ENCODE measurements around the gene SLC6A7. TPM values are rescaled to one million over a fixed set of nuclear protein-coding genes. Genes with fewer than 3 reads are reported as not detected.

SLC6A7 gene
- total RNA-seq, 6 donors from 2014 or later = 0.44 TPM; not detected in 5

DNA sequence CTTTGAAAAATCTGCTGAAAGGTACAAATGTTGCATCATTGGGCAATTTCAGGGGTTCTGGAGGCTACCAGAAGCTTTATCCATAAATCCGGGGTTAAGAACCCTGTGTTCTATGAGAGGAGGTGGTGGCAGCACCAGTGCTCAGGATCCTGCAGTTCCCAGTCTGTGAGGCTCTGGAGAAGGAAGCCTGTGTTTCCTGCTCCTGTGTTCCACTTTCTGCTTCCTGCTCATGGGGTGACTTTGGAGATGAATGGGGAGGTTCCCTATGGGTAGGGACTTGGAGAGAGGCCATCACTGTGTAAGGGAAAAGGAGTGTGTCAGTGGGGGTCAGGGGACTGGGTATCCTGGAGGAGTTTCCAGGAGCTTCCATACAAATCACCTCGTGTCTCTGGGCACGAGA lies 21.0 kb upstream of the SLC6A7 start:
- no peaks in the 10 kb centered on the region for H3K9me3 ChIP-seq
- 52 to 58% methylated on average over 2 to 3 of the region's 3 CpGs for WGBS, 2 donors
- H3K36me3 ChIP-seq = no peaks in the 10 kb centered on the region
- no peak overlapping the region for H3K27ac ChIP-seq
- TF ChIP-seq, protein P1, sequence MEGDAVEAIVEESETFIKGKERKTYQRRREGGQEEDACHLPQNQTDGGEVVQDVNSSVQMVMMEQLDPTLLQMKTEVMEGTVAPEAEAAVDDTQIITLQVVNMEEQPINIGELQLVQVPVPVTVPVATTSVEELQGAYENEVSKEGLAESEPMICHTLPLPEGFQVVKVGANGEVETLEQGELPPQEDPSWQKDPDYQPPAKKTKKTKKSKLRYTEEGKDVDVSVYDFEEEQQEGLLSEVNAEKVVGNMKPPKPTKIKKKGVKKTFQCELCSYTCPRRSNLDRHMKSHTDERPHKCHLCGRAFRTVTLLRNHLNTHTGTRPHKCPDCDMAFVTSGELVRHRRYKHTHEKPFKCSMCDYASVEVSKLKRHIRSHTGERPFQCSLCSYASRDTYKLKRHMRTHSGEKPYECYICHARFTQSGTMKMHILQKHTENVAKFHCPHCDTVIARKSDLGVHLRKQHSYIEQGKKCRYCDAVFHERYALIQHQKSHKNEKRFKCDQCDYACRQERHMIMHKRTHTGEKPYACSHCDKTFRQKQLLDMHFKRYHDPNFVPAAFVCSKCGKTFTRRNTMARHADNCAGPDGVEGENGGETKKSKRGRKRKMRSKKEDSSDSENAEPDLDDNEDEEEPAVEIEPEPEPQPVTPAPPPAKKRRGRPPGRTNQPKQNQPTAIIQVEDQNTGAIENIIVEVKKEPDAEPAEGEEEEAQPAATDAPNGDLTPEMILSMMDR (IDR thresholded peaks at IDR 0.05) = no peak
- TF ChIP-seq EP300 (IDR thresholded peaks at IDR 0.05) (no peak), POLR2AphosphoS5 (IDR thresholded peaks at IDR 0.05) (no peak), POLR2A (IDR thresholded peaks at IDR 0.05) (no peak)
- H3K4me3 ChIP-seq = no peak overlapping the region
- H3K4me1 ChIP-seq = peaks cover 0 to 8% (median 0%) of the 10 kb centered on the region in 4 donors
- no peak for ATAC-seq (ENCODE audit: low FRiP score in 2 of 2)
- peaks cover 0 to 17% (median 7%) of the 10 kb centered on the region in 4 donors for H3K27me3 ChIP-seq
- DNase-seq = no peak

DNA sequence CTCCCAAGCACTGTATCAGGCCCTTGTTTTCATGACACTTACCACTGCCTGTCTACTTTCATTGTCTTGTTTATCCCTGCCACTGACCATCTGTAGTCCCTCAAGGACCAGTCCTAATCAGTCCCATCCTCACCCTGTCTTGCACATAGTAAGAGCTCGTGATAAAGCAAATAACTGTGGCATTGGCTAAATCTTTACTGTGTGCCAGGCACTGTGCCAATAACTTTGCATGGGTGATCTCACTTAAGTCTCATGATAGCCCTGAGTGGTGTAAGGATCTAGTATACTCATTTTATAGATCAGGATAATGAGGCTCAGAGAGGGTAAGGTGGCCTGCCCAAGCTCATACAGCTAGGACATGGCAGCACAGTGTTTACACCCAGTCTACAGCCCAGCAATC lies 17.7 kb upstream of the SLC6A7 start:
- WGBS, 2 donors = 45 to 64% methylated on average over 1 of the region's 1 CpG
- ATAC-seq (ENCODE audit: low FRiP score in 2 of 2) (no peak), DNase-seq (no peak)
- Histone ChIP-seq H3K4me1 (peaks cover 0 to under 1% (median 0%) of the 10 kb centered on the region in 4 donors), H3K27ac (no peak overlapping the region), H3K27me3 (peaks cover 0 to 7% (median 2%) of the 10 kb centered on the region in 4 donors), H3K4me3 (no peak overlapping the region), H3K36me3 (no peaks in the 10 kb centered on the region), H3K9me3 (no peaks in the 10 kb centered on the region)
- TF ChIP-seq POLR2A (IDR thresholded peaks at IDR 0.05) (no peak), EP300 (IDR thresholded peaks at IDR 0.05) (no peak), POLR2AphosphoS5 (IDR thresholded peaks at IDR 0.05) (no peak)
- TF ChIP-seq, protein P1 (IDR thresholded peaks at IDR 0.05) = no peak

DNA sequence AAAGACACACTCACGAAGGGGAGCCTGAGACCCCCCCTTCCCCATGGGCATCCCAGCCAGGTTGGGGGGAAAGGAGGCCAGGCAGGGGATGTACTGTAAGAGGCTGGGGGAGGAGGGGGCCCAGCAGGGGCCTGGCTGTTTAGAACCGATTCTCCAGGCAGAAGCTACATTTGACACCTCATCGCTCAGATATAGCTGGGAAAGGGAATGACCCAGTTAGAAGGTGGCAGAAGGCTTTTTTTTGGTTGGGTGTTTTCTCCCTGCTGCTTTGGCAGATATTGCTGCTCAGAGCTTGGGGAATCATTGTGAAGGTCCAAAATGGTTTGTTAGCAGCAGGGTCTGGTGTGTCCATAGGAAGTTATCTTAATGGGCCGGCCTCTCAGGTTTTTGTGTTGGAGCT lies 17.3 kb upstream of the SLC6A7 start:
- Histone ChIP-seq H3K27ac (no peak overlapping the region), H3K27me3 (peaks cover 0 to 3% (median 0%) of the 10 kb centered on the region in 4 donors), H3K36me3 (no peaks in the 10 kb centered on the region), H3K9me3 (no peaks in the 10 kb centered on the region), H3K4me1 (no peaks in the 10 kb centered on the region), H3K4me3 (no peak overlapping the region)
- ATAC-seq (ENCODE audit: low FRiP score in 2 of 2) = no peak
- no peak for TF ChIP-seq EP300 (IDR thresholded peaks at IDR 0.05)
- TF ChIP-seq POLR2AphosphoS5 (IDR thresholded peaks at IDR 0.05) = no peak
- TF ChIP-seq, protein P1 (IDR thresholded peaks at IDR 0.05) = no peak
- TF ChIP-seq POLR2A (IDR thresholded peaks at IDR 0.05) = no peak
- WGBS, 2 donors = 83 to 85% methylated on average over 4 of the region's 4 CpGs
- no peak for DNase-seq

DNA sequence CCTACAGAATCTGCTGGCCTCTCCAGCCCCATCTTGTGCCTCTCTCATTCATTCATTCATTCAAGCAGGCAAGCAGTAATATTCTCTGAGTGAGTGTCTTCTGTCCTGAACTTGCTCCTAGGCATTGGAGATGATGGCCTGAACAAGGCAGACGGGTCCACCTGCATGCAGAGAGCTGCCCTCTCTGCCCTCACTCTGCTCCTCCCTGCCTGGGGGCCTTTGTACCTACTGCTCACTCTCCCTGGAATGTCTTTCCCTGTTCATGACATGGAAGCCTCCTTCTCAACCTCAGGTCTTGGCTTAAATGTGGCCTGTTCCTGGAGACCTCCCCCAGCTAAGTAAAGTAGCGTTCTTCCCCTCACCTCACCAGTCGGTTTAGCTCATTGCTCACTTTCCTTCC lies 16.7 kb upstream of the SLC6A7 start:
- no peaks in the 10 kb centered on the region for H3K9me3 ChIP-seq
- ATAC-seq (ENCODE audit: low FRiP score in 2 of 2) (no peak), DNase-seq (no peak)
- TF ChIP-seq POLR2AphosphoS5 (IDR thresholded peaks at IDR 0.05) (no peak), EP300 (IDR thresholded peaks at IDR 0.05) (no peak)
- WGBS, 2 donors = 85 to 88% methylated on average over 3 of the region's 3 CpGs
- no peak overlapping the region for H3K4me3 ChIP-seq
- H3K4me1 ChIP-seq = no peaks in the 10 kb centered on the region
- no peaks in the 10 kb centered on the region for H3K27me3 ChIP-seq
- H3K36me3 ChIP-seq = no peaks in the 10 kb centered on the region
- no peak overlapping the region for H3K27ac ChIP-seq

DNA sequence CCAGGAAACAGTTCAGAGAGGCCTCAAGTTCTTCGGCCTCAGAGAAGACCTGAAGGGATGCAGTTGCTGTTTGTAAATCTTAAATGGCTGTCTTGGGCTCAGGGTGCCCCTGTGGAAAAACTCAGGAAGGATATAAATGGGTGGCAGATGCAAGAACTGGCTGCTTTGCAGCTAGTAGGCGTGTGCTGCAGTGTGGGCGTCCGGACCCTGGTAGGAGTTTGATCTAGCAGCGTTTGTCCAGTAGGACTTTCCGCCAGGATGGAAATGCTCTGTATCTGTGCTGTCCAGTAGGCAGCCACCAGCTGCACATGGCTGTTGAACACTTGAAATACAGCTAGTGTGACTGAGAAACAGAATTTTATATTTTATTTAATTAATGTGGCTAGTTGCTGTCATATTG lies 15.6 kb upstream of the SLC6A7 start:
- no peaks in the 10 kb centered on the region for H3K4me1 ChIP-seq
- H3K27ac ChIP-seq = no peak overlapping the region
- H3K4me3 ChIP-seq = no peak overlapping the region
- no peaks in the 10 kb centered on the region for H3K36me3 ChIP-seq
- no peaks in the 10 kb centered on the region for H3K27me3 ChIP-seq
- no peaks in the 10 kb centered on the region for H3K9me3 ChIP-seq
- DNase-seq = no peak
- 92% methylated on average over 6 of the region's 6 CpGs for WGBS, 2 donors
- TF ChIP-seq, protein P1 (IDR thresholded peaks at IDR 0.05) = no peak
- no peak for TF ChIP-seq POLR2AphosphoS5 (IDR thresholded peaks at IDR 0.05)
- no peak for TF ChIP-seq POLR2A (IDR thresholded peaks at IDR 0.05)
- no peak for TF ChIP-seq EP300 (IDR thresholded peaks at IDR 0.05)
- ATAC-seq (ENCODE audit: low FRiP score in 2 of 2) = no peak

All from upper lobe of left lung (tissue), 6 donors.